ENCODE results near the gene CD276.

DNA sequence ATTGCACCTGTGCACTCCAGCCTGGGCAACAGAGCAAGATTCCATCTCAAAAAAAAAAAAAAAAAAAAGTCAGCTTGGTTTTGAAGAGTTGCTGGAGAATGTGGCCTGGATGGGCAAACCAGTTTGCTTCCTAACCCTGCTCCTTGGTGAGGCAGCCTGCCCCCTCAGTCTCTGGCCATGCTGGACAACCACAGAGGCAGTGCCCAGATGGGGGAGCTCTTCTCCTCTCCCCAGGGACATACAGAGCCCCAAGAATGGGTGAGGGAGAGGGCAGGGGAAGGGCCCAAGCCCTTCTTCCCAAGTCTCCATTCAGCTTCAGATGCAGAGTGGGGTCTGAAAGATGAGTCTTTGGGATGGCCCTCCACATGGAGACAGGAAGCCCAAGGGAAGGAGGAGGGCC is 27.9 kb downstream of the CD276 start:
- TF ChIP-seq, protein P1, sequence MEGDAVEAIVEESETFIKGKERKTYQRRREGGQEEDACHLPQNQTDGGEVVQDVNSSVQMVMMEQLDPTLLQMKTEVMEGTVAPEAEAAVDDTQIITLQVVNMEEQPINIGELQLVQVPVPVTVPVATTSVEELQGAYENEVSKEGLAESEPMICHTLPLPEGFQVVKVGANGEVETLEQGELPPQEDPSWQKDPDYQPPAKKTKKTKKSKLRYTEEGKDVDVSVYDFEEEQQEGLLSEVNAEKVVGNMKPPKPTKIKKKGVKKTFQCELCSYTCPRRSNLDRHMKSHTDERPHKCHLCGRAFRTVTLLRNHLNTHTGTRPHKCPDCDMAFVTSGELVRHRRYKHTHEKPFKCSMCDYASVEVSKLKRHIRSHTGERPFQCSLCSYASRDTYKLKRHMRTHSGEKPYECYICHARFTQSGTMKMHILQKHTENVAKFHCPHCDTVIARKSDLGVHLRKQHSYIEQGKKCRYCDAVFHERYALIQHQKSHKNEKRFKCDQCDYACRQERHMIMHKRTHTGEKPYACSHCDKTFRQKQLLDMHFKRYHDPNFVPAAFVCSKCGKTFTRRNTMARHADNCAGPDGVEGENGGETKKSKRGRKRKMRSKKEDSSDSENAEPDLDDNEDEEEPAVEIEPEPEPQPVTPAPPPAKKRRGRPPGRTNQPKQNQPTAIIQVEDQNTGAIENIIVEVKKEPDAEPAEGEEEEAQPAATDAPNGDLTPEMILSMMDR (IDR thresholded peaks at IDR 0.05), result no peak
- TF ChIP-seq POLR2A (IDR thresholded peaks at IDR 0.05), result no peak
